ENCODE data around the gene CORO7.

DNA sequence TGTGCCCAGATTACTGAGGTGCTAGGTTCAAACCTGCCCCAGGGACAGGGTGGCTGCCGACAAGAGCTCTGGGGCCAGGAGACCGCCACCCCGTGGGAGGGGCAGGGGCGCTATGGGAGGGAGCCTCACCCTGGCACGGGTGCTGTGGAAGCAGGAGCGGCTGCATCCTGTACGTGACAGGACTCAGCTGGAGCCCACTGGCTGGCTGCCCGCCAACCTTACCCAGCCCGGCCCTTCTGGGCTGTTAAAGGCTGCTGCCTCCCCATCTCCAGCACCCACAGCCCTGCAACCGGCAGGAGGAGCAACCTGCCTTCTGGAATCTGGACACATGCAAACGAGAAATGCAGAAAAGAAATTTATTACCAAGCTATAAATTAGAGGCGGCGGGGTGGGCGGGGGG lies 76.5 kb downstream of the CORO7 start:
- TF ChIP-seq, protein P1, sequence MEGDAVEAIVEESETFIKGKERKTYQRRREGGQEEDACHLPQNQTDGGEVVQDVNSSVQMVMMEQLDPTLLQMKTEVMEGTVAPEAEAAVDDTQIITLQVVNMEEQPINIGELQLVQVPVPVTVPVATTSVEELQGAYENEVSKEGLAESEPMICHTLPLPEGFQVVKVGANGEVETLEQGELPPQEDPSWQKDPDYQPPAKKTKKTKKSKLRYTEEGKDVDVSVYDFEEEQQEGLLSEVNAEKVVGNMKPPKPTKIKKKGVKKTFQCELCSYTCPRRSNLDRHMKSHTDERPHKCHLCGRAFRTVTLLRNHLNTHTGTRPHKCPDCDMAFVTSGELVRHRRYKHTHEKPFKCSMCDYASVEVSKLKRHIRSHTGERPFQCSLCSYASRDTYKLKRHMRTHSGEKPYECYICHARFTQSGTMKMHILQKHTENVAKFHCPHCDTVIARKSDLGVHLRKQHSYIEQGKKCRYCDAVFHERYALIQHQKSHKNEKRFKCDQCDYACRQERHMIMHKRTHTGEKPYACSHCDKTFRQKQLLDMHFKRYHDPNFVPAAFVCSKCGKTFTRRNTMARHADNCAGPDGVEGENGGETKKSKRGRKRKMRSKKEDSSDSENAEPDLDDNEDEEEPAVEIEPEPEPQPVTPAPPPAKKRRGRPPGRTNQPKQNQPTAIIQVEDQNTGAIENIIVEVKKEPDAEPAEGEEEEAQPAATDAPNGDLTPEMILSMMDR (IDR thresholded peaks at IDR 0.05; ENCODE audit: low read depth, low read length): no peak
- no peak for TF ChIP-seq EZH2phosphoT487 (IDR thresholded peaks at IDR 0.05; ENCODE audit: low read depth)

Measured in OCI-LY3 (cell line).